Islet precursor cell (in vitro differentiated cells): ENCODE data around the gene DNAJB6.

Source experiments
- DNase-seq: peaks from one replicate; pipeline ENCODE4 v3.0.0-alpha.2; 2018

DNAJB6 gene

DNA sequence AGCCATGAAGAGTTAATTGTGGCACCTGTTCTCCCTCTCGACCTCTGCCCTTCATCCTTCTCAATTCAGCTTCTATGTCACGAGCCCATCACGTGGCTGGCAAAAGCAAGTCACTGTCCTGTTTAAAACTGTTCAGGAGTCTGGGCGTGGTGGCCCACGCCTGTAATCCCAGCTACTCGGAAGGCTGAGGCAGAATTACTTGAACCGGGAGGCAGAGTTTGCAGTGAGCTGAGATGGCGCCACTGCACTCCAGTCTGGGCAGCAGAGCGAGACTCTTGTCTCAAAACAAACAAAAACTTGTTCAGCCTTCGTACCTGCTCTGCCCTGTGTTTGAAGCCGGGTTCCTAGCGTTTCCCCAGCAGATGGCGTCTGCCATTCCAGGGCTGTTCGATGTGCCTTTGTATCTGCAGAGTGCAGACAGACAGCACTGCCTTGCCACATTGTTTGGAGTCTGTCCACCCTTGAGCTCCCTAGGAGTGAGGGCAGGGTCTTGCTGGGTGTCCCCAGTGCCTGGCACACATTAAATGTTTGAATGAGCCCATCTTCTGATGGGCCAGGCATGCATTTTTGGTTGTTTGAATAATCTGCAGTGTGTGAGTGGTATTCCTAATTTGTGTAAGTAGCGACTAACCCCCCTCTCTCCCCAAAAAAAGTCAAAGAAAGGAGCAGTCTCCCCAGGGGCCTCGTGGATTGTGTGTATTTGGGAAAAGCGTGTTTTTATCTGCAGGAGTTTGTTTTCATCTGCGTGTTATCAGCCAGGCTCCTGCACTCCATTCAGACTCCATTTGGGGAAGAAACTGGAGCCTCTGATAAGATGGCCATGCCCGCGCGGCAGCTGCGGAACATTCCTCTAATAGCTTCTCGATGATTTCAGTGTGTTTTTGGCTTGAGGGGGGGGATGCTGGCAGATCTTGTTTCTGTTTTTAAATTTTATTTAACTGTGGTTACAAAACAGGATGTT, 61.2 kb downstream of the DNAJB6 start:
- DNase-seq = peak; percentile 90

- no peak for DNase-seq
These were observed 62.4 kb downstream of the DNAJB6 start for GRCh38 chr7:157399086-157399687.

GRCh38 chr7:157400171-157400860, 63.5 kb downstream of the DNAJB6 start:
- no peak for DNase-seq

GRCh38 chr7:157401567-157402387, 65.0 kb downstream of the DNAJB6 start:
- DNase-seq = no peak

DNA sequence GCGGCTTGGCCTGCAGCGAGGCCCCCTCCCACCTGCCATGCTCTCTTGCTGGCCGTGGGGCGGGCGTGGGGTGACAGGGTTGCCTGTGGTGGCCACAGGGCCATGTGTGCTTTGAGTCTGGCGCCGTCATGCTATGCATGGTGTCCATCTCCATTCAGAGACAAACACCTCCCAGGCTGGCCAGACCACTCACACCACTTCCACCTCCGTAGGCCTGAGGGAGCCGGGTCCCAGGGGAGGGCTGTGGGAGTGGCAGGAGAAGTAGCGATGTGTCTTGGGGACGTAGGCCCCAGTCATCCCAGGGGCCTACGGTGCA, 65.5 kb downstream of the DNAJB6 start:
- DNase-seq = no peak

GRCh38 chr7:157402911-157403534, 66.2 kb downstream of the DNAJB6 start:
- DNase-seq = no peak

DNA sequence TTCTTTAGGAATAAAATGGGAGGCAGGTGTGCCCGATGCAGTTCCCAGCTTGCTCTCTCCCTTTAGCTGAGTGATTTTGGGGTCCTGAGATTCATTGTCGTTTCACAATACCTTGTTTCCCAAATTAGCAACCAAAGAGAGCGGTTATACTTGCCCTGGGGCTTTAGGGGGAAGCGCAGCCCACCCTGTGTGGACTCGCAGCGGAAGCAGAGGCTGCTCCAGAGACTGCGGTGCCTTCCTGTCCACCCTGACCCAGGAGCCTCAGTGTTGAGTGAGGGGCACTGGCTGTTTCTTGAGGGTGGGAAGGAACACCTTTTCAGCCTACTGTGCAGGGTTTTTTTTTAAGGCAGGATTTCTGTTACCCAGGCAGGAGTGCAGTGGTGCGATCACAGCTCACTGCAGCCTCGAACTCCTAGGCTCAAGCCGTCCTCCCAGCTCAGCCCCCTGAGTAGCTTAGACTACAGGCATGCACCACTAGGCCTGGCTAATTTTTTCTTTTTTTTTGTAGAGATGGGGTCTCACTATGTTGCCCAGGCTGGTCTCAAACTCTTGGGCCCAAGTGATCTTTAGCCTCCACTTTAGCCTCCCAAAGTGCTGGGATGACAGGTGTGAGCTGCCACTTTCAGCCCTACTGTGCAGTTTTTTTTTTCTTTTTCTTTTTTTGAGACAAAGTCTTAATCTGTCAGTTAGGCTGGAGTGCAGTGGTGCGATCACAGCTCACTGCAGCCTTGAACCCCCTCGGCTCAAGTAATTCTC, 67.0 kb downstream of the DNAJB6 start:
- no peak for DNase-seq

DNA sequence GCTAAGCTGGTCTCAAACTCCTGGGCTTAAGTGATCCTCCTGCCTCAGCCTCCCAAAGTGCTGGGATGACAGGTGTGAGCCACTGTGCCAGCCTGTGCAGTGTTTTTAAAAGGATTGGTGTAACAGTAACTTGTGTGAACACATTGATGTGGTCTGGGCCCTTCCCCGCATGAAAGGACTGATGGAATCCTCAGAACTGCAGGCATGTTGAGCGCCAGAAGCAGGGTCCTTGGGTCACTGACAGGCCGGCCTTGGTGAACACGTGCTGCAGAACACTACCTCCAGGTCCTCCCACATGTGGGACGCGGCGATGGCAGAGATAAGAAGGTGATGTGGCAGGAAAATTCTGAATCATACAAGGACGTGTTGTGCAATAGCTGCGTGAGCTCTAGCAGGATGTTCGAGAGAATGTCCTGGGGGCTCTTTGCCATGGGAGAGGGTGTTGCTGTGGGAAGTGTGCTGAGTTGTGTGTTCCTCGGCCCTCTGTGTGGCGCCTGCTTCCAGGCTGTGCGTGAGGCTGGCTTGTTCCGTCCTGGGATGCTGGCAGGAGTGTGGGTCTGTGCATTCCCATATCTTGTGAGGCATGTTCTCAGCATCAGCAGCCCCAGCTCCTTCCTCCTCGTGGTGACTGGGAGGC, 68.2 kb downstream of the DNAJB6 start:
- DNase-seq = peak; percentile 63

- DNase-seq = no peak
These were observed 68.7 kb downstream of the DNAJB6 start for GRCh38 chr7:157405501-157405900.

- peak; percentile 57 for DNase-seq
These were observed 69.4 kb downstream of the DNAJB6 start for GRCh38 chr7:157405914-157406810.

DNA sequence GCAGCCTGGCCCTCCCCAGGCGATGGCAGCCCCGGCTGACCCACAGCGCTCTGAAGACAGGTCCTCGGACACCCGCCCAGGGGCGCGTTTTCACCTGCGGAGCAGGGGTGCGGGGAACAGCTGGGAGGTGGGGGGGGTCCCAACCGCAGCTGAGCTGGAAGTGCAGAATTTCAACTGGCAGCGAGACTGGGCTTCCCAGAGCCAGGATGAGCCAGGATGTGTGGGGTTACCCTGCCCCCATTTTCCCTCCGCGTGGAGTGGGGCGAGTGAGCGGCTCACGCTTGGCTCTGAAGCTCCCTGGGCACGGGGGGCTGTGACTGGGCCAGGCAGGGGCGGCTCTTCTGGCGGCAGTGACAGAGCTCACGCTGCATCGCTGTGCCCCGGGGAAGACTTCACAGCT, 70.2 kb downstream of the DNAJB6 start:
- peak; percentile 44 for DNase-seq

DNA sequence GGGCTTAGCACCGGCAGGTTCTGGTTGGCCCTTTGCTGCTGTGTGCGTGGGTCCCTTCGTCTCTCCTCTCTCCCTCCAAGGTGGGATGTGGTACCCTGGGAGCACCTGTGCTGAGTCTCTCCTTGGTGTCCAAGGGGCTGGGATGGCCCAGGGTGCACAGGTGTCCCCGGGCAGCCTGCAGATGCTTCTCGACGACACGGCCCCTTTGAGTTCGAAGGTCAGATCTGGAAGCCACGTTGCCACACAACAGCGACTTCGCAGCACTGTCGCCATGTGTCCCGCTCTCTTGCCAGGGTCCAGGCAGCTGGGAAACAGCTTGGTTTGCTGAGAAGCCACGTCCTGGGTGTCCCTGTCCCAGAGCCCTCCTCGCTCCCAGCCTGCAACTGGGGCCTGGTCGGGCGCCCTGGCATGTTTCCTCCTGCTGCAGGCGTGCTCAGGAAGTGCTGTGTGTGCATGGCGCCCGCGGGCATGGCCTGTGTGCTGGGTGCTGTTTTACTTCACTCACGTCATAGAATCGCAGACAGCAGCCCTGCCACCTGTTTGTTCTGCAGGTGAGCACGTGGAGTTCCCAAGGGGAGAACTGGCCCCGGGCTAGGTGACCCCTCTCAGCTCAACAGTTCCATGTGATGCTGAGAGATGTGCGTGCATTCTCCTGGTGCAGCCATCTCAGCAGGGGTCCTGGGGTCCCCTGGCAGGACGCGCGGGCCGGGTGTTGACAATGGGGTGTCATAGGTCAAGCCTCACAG, 70.9 kb downstream of the DNAJB6 start:
- DNase-seq = no peak

- DNase-seq = no peak
These were observed 71.7 kb downstream of the DNAJB6 start for GRCh38 chr7:157408258-157409101.

DNA sequence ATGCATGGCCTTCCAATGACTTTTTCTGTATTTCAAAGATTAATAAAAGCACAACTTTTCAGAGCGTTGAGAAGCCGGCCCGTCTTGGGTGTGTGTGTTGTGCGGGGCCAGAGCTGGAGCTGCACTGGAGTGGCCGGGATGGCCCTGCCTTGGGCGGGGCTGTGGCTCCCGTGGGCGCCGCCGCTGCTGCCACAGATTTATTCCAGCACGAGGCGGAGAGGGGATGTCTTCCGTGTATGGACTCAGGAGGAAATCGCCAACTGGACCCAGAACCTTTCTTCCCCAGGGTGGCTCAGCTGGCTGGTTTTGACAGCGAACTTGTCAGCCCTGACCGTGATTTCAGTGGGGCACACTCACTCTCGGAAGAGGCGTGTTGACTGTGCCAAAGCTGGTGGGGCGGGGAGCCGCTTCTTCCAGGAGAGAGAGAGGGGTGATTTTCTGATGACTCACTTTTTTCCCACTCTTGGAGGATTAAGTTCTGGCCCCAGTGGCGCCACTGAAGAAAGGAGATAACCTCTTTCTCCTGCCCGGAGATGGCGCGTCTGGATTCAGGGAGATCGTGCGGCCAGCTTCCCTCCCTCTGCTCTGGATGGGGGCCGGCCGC, 72.4 kb downstream of the DNAJB6 start:
- no peak for DNase-seq

DNA sequence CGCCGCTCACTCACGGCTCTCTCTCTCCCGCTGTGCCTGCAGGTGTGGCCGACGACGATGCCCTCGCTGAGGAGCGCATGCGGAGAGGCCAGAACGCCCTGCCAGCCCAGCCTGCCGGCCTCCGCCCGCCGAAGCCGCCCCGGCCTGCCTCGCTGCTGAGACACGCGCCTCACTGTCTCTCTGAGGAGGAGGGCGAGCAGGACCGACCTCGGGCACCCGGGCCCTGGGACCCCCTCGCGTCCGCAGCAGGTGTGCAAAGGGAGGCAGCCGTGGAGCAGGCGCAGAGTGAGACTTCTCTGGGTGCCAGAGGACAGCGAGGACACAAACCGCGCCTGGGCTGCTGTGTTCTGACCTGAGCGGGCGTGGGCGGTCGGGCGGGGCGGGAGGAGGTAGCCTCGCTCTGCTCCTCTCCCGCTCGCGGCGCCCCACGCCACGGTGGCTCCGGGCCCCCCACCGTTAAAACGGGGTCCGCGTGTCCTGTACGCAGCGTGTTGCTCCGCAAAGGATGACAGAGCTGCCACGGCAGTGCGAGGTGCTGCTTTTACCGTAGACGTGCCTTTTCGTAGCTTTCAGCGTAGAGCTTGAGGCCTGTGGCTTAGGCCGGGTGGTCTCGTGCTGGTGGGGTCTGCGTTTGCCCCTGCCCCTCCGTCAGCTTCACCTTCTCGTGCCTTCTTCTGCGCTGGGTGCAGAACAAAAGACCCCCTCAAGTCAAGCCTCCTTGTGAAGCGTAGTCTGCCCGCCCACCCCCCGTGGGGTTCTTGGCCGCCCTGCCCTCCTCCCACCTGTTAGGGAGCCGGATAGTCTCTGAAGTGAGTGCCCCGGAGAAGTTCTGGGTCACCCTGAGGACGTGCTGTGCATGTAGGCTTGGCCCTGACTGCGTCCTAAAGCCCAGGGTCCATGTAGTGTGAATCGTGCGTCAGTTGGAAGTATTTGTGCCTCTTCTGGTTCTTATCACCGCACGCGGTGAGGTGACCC, 73.2 kb downstream of the DNAJB6 start:
- DNase-seq = no peak

DNA sequence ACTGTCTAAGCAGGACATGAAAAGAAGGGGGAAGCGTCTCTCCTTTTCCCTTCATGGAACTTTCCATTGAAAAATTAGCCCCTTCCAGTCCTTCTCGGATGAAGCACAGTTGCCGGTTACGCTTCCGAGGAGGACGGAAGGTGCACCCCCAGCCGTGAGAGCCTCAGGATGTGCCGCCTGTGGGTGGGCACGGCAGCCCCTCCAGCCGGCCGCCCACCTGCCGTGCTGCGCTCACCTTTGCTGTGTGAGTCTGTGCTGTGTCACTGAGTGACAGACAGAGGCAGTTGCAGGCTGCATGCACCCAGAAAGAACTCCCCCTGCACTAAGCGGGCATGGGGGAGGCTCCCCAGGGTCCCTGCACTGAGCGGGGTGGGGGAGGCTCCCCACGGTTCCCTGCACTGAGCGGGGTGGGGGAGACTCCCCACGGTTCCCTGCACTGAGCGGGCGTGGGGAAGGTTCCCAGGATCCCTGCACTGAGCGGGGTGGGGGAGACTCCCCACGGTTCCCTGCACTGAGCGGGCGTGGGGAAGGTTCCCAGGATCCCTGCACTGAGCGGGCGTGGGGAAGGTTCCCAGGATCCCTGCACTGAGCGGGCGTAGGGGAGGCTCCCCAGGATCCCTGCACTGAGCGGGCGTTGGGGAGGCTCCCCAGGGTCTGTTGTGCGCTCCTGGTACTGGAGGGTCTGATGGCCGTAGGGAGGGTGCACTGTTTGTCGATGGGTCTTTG, 74.2 kb downstream of the DNAJB6 start:
- DNase-seq = no peak
